Lower lobe of right lung (tissue), 2 donors: ENCODE data around the gene BICC1. TPM values are rescaled to one million over a fixed set of nuclear protein-coding genes. Genes with fewer than 3 reads are reported as not detected.
A peak's percentile ranks its signal among the peaks of the same experiment; 100 is the strongest.

Experiments
- ATAC-seq, 2 donors: fragments of 200-7000 bp; cut with Tn5 transposase; one replicate each; pipeline ENCODE4 v1.9.1; 2020 to 2022; ENCODE audit warnings: mild to moderate bottlenecking in 2 of 2, moderate library complexity in 2 of 2
- DNase-seq: peaks from one replicate; pipeline ENCODE4 v3.0.0-alpha.2; 2020
- H3K27ac ChIP-seq: fragments of 200-600 bp; one replicate; pipeline ENCODE4 v1.8.0; 2022
- H3K27me3 ChIP-seq: fragments of 200-600 bp; one replicate; pipeline ENCODE4 v1.8.0; 2022; ENCODE audit warnings: low read depth
- H3K36me3 ChIP-seq: fragments of 200-600 bp; one replicate; pipeline ENCODE4 v1.8.0; 2022; ENCODE audit warnings: mild to moderate bottlenecking
- H3K4me1 ChIP-seq: fragments of 200-600 bp; one replicate; pipeline ENCODE4 v1.8.0; 2022
- H3K4me3 ChIP-seq: fragments of 200-600 bp; one replicate; pipeline ENCODE4 v1.8.0; 2022; ENCODE audit warnings: mild to moderate bottlenecking
- H3K9me3 ChIP-seq: fragments of 200-600 bp; one replicate; pipeline ENCODE4 v1.8.0; 2022
- intact Hi-C: fragments of 100-400 bp; cut with DNase I; formaldehyde crosslinking; loops from one replicate; pipeline ENCODE4 v1.11.0; 2022
- total RNA-seq: library from RNA; stranded (reverse); fragmentation: NEBNext Ultra II Directional; extraction: Animal tissue kit (Norgen Biotek cat#: 25700); gene quantifications from one replicate; pipeline ENCODE4 v1.2.1, GENCODE V29; 2021
- TF ChIP-seq, protein P1 (sequence below): fragments of 200-600 bp; IDR thresholded peaks from one replicate; pipeline ENCODE4 v1.8.0; 2022; ENCODE audit warnings: antibody characterized with exemption, mild to moderate bottlenecking
- donor health status: DM: no; HTN: yes; CAD: no; lungs with severe emphysema.

BICC1 gene
- total RNA-seq, 1 donor from 2014 or later: 11.0 TPM

GRCh38 chr10:58773341-58773740 is 260.7 kb downstream of the BICC1 start:
- Histone ChIP-seq H3K4me3 (no peak overlapping the region), H3K4me1 (no peaks in the 10 kb centered on the region), H3K27me3 (no peaks in the 10 kb centered on the region), H3K9me3 (no peaks in the 10 kb centered on the region), H3K27ac (no peak overlapping the region), H3K36me3 (no peaks in the 10 kb centered on the region)
- ATAC-seq: no peak
- TF ChIP-seq, protein P1, sequence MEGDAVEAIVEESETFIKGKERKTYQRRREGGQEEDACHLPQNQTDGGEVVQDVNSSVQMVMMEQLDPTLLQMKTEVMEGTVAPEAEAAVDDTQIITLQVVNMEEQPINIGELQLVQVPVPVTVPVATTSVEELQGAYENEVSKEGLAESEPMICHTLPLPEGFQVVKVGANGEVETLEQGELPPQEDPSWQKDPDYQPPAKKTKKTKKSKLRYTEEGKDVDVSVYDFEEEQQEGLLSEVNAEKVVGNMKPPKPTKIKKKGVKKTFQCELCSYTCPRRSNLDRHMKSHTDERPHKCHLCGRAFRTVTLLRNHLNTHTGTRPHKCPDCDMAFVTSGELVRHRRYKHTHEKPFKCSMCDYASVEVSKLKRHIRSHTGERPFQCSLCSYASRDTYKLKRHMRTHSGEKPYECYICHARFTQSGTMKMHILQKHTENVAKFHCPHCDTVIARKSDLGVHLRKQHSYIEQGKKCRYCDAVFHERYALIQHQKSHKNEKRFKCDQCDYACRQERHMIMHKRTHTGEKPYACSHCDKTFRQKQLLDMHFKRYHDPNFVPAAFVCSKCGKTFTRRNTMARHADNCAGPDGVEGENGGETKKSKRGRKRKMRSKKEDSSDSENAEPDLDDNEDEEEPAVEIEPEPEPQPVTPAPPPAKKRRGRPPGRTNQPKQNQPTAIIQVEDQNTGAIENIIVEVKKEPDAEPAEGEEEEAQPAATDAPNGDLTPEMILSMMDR: no peak
- DNase-seq: no peak
- intact Hi-C loops: no loop called here

DNA sequence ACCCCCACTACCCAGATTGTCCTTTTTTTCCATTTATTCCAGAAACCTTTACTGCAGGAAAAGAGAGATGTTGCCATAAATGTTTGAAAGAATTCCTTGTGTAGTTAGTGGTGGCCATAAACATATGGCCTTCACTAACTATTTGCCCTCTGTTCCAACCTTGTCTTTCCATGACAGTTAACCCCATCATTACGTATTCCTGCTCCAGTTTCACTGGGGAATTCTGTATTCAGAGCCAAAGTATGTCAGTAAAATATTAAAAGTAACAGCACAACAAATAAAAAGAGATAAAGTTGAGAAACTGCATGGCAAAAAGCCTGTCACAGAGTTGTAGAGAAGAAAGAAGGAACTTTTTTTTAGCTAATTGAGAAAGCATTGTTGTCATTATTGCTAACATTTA is 261.3 kb downstream of the BICC1 start:
- H3K4me1 ChIP-seq: no peaks in the 10 kb centered on the region
- ATAC-seq (no peak), DNase-seq (no peak)
- no peaks in the 10 kb centered on the region for H3K27me3 ChIP-seq
- no peaks in the 10 kb centered on the region for H3K9me3 ChIP-seq
- H3K4me3 ChIP-seq: no peak overlapping the region
- intact Hi-C loops: no loop called here
- H3K27ac ChIP-seq: no peak overlapping the region
- H3K36me3 ChIP-seq: no peaks in the 10 kb centered on the region
- TF ChIP-seq, protein P1: no peak

- H3K27me3 ChIP-seq: no peaks in the 10 kb centered on the region
- no peak overlapping the region for H3K4me3 ChIP-seq
- H3K36me3 ChIP-seq: no peaks in the 10 kb centered on the region
- H3K9me3 ChIP-seq: no peaks in the 10 kb centered on the region
- intact Hi-C loops: no loop called here
- no peaks in the 10 kb centered on the region for H3K4me1 ChIP-seq
- no peak overlapping the region for H3K27ac ChIP-seq
- no peak for DNase-seq
- peak; percentile 45 to 48 for ATAC-seq
- TF ChIP-seq, protein P1: no peak
Measured at GRCh38 chr10:58775960-58776567, 263.4 kb downstream of the BICC1 start.

DNA sequence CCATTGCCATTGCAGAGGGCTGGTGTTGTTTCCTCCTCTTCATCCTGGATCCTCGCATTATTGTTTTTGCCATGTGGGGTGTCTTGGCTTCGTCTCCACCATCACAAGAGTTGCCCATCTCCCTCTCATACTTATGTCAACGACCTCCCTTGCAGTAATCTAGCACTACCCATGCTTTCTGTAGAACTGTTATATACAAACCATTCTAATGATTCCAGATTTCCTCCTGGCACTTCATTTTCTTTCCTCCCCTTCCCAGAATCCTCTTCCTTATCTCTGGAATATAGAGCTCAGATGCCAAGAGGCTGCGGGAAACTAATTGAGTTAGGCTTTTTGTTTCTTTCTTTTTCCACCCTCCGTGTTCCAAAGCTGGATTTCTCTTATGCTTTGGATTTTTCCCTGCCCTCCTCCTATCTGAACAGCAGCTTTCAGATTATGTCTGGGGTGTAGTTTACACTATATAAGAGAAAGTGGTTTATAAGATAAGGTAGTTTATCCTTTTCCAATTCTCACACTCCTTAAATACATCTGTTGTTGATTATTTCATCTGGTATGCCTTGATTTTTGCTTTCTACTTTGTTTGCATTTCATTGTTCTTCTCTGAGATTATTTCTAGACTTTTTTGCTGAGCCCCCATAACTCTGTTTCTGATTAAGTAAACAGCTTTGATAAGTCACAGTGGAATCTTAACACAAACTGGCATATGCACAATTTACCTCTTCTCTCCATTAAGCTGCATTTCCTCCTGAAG is 264.1 kb downstream of the BICC1 start:
- DNase-seq: no peak
- H3K4me3 ChIP-seq: no peak overlapping the region
- no peak for ATAC-seq
- TF ChIP-seq, protein P1: no peak
- H3K27ac ChIP-seq: no peak overlapping the region
- H3K27me3 ChIP-seq: no peaks in the 10 kb centered on the region
- no peaks in the 10 kb centered on the region for H3K36me3 ChIP-seq
- intact Hi-C loops: no loop called here
- H3K4me1 ChIP-seq: no peaks in the 10 kb centered on the region
- no peaks in the 10 kb centered on the region for H3K9me3 ChIP-seq

DNA sequence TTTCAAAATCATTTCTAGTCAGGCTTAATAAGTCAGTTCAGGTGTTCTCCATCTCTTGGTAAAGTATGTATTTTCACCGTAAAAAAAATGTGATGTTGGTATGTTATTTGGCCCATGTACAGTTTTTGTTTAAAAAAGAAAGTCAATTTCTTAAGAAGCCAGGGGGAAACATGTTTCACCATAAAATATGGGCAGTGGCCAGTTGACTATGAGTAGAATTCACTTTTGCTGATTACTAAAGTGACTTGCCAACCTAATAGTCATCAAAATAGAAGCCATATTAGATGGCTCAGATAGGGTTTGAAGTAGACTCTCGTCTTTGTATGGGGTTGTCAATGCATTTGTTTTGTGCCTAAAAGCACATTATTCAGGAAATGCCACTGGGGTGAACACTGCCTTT is 266.3 kb downstream of the BICC1 start:
- Histone ChIP-seq H3K27ac (no peak overlapping the region), H3K36me3 (no peaks in the 10 kb centered on the region), H3K9me3 (no peaks in the 10 kb centered on the region), H3K4me1 (peaks cover 12% of the 10 kb centered on the region), H3K27me3 (no peaks in the 10 kb centered on the region), H3K4me3 (no peak overlapping the region)
- TF ChIP-seq, protein P1: no peak
- DNase-seq (no peak), ATAC-seq (no peak)
- intact Hi-C loops: no loop called here
